CD14-positive monocyte (primary cell): ENCODE data around the gene NSMF. TPM values are rescaled to one million over a fixed set of nuclear protein-coding genes. Genes with fewer than 3 reads are reported as not detected.
A peak's percentile ranks its signal among the peaks of the same experiment; 100 is the strongest.
"Not testable (repeated sequence)": the region's sequence is repeated elsewhere in the genome, so short reads cannot be mapped to it uniquely, and the experiment has no call there.

Experiments
- DNase-seq, 3 donors: peaks; one replicate each; pipeline ENCODE4 v3.0.0-alpha.2; 2011 to 2022
- H2AFZ ChIP-seq: 2 replicates; pipeline ENCODE4 v1.6.0; 2012; ENCODE audit warnings: mild to moderate bottlenecking, low read depth, low read length, inconsistent platforms; ENCODE audit not compliant: insufficient read depth, poor library complexity, severe bottlenecking
- H3K27ac ChIP-seq, 2 donors: 1 replicate in 1 of 2; 2 replicates in 1 of 2; pipeline ENCODE4 v1.5.1; 2012 to 2013; ENCODE audit warnings: low read length in 2 of 2, control low read depth in 1 of 2, inconsistent platforms in 1 of 2, low read depth in 1 of 2, mild to moderate bottlenecking in 1 of 2
- H3K27me3 ChIP-seq, 2 donors: one replicate each; pipeline versions ENCODE4 v1.6.0 to v1.6.1; 2011 to 2013; ENCODE audit warnings: low read length in 2 of 2; ENCODE audit not compliant: control insufficient read depth in 2 of 2, insufficient read depth in 2 of 2
- H3K36me3 ChIP-seq, 2 donors: replicated peaks in 1 of 2; 1 replicate in 1 of 2; 2 replicates in 1 of 2; pipeline versions ENCODE4 v1.5.1 to v1.6.1; 2012 to 2013; ENCODE audit warnings: low read length in 2 of 2, control low read depth in 1 of 2, inconsistent platforms in 1 of 2, mild to moderate bottlenecking in 1 of 2; ENCODE audit not compliant: insufficient read depth in 2 of 2, control insufficient read depth in 1 of 2
- H3K4me1 ChIP-seq, 2 donors: 1 replicate in 1 of 2; 2 replicates in 1 of 2; pipeline versions ENCODE4 v1.5.1 to v1.6.1; 2012 to 2013; ENCODE audit warnings: low read length in 2 of 2, control low read depth in 1 of 2, inconsistent platforms in 1 of 2, mild to moderate bottlenecking in 1 of 2, moderate library complexity in 1 of 2; ENCODE audit not compliant: insufficient read depth in 2 of 2, control insufficient read depth in 1 of 2
- H3K4me2 ChIP-seq: replicated peaks from 2 replicates; pipeline ENCODE3; 2012; ENCODE audit warnings: low read length, moderate library complexity, mild to moderate bottlenecking; ENCODE audit not compliant: poor library complexity, severe bottlenecking; ENCODE audit errors: extremely low read depth
- H3K4me3 ChIP-seq, 3 experiments: fragments of 200-600 bp in 1 of 3; sonication (generic) in 1 of 3; replicated peaks in 1 of 3; 1 replicate in 2 of 3; 2 replicates in 1 of 3; pipeline ENCODE4 v1.5.1; 2011 to 2013; ENCODE audit warnings: low read length in 3 of 3, mild to moderate bottlenecking in 3 of 3, control low read depth in 2 of 3, low read depth in 2 of 3, inconsistent platforms in 1 of 3, moderate library complexity in 1 of 3
- H3K79me2 ChIP-seq: 2 replicates; pipeline ENCODE4 v1.6.0; 2012; ENCODE audit warnings: mild to moderate bottlenecking, control low read depth, inconsistent platforms, low read length, moderate library complexity; ENCODE audit not compliant: insufficient read depth
- H3K9ac ChIP-seq: 2 replicates; pipeline ENCODE4 v1.6.0; 2017; ENCODE audit warnings: low read length, mild to moderate bottlenecking; ENCODE audit not compliant: insufficient read depth, poor library complexity, severe bottlenecking
- H3K9me3 ChIP-seq, 2 donors: replicated peaks in 1 of 2; 1 replicate in 1 of 2; 2 replicates in 1 of 2; pipeline versions ENCODE4 v1.5.1 to v1.6.1; 2012 to 2013; ENCODE audit warnings: low read length in 2 of 2, control low read depth in 1 of 2; ENCODE audit not compliant: control insufficient read depth in 1 of 2, insufficient read depth in 1 of 2
- H4K20me1 ChIP-seq: 2 replicates; pipeline ENCODE4 v1.6.0; 2012; ENCODE audit warnings: mild to moderate bottlenecking, low read length, control low read depth, moderate library complexity; ENCODE audit not compliant: insufficient read depth
- H3K27ac Mint-ChIP-seq, 7 donors: one replicate each; pipeline ENCODE4 v1.8.0; 2020; ENCODE audit warnings: mild to moderate bottlenecking in 7 of 7, mixed read lengths in 7 of 7, moderate library complexity in 6 of 7, inconsistent platforms in 2 of 7
- H3K27me3 Mint-ChIP-seq, 3 donors: one replicate each; pipeline ENCODE4 v1.8.0; 2021 to 2022; ENCODE audit warnings: low read depth in 3 of 3, mild to moderate bottlenecking in 3 of 3, mixed read lengths in 3 of 3, moderate library complexity in 3 of 3, inconsistent platforms in 1 of 3
- H3K36me3 Mint-ChIP-seq, 2 donors: one replicate each; pipeline ENCODE4 v1.8.0; 2020; ENCODE audit warnings: mixed read lengths in 2 of 2, inconsistent platforms in 1 of 2, mild to moderate bottlenecking in 1 of 2
- H3K4me1 Mint-ChIP-seq: one replicate; pipeline ENCODE4 v1.8.0; 2020; ENCODE audit warnings: mild to moderate bottlenecking, mixed read lengths
- H3K4me3 Mint-ChIP-seq, 2 donors: one replicate each; pipeline ENCODE4 v1.8.0; 2020; ENCODE audit warnings: mild to moderate bottlenecking in 2 of 2, mixed read lengths in 2 of 2, moderate library complexity in 1 of 2
- H3K9me3 Mint-ChIP-seq, 7 donors: one replicate each; pipeline ENCODE4 v1.8.0; 2020 to 2022; ENCODE audit warnings: mixed read lengths in 7 of 7, mild to moderate bottlenecking in 6 of 7, moderate library complexity in 6 of 7, inconsistent platforms in 2 of 7
- WGBS: methylation state at CpG from one replicate; pipeline ENCODE4 v1.1.5; 2013; ENCODE audit warnings: missing lambda C conversion rate; ENCODE audit not compliant: insufficient coverage; 5-methylcytosine and 5-hydroxymethylcytosine counted together
- intact Hi-C, 2 donors: fragments of 100-400 bp; cut with micrococcal nuclease; formaldehyde crosslinking; loops; one replicate each; pipeline versions ENCODE4 v1.15.0 to v1.15.1; 2023
- polyA plus RNA-seq, 3 donors: library from polyadenylated mRNA; depleted of rRNA in 1 of 3; unstranded in 2 of 3; stranded (reverse) in 1 of 3; fragments of 300-500 nt in 2 of 3; fragments of >200 nt in 1 of 3; fragmentation: Illumina TruSeq in 2 of 3; gene quantifications; 1 replicate in 2 of 3; 2 replicates in 1 of 3; pipeline ENCODE4 v1.2.3, GENCODE V29; 2012 to 2021

NSMF gene
- polyA plus RNA-seq, 3 donors: 4.6 to 68.4 (median 5.3) TPM

GRCh38 chr9:137451264-137452005 lies 7.7 kb downstream of the NSMF start:
- H3K4me3 Mint-ChIP-seq, H2AFZ ChIP-seq, H3K9me3 ChIP-seq, H4K20me1 ChIP-seq, H3K9me3 Mint-ChIP-seq, H3K79me2 ChIP-seq, intact Hi-C loops, H3K27me3 ChIP-seq, H3K27me3 Mint-ChIP-seq, DNase-seq, H3K9ac ChIP-seq: not testable (repeated sequence)
- peak overlapping the region in 1 of 3 experiments; percentile 17 for H3K4me3 ChIP-seq
- H3K36me3 ChIP-seq: peaks cover 13 to 16% of the 10 kb centered on the region in 2 donors
- peak overlapping the region in 6 of 7 donors; percentile 56 to 86 (median 72) for H3K27ac Mint-ChIP-seq
- H3K27ac ChIP-seq: peak overlapping the region; percentile 37 to 53
- 6% methylated on average over 13 of the region's 31 CpGs for WGBS
- peaks cover 12 to 23% of the 10 kb centered on the region in 2 donors for H3K36me3 Mint-ChIP-seq
- H3K4me2 ChIP-seq: peak overlapping the region; percentile 84
- peaks cover 63 to 80% of the 10 kb centered on the region in 2 donors for H3K4me1 ChIP-seq
- peaks cover 38% of the 10 kb centered on the region for H3K4me1 Mint-ChIP-seq

GRCh38 chr9:137450539-137451222 lies 8.5 kb downstream of the NSMF start:
- H3K27ac ChIP-seq: peak overlapping the region; percentile 14 to 26

More at GRCh38 chr9:137450539-137451222, 8.5 kb downstream of the NSMF start:
- peak; percentile 45 to 72 (median 71) for DNase-seq
- H4K20me1 ChIP-seq, H3K4me3 ChIP-seq, H3K9me3 Mint-ChIP-seq, H3K4me3 Mint-ChIP-seq, intact Hi-C loops, H3K4me2 ChIP-seq, H3K27me3 ChIP-seq, H3K9ac ChIP-seq, H3K9me3 ChIP-seq, H2AFZ ChIP-seq, H3K27me3 Mint-ChIP-seq, H3K79me2 ChIP-seq: not testable (repeated sequence)
- peaks cover 71 to 88% of the 10 kb centered on the region in 2 donors for H3K4me1 ChIP-seq
- WGBS: 20% methylated on average over 10 of the region's 24 CpGs
- peak overlapping the region in 5 of 7 donors; percentile 68 to 86 (median 80) for H3K27ac Mint-ChIP-seq
- peaks cover 11 to 12% of the 10 kb centered on the region in 2 donors for H3K36me3 ChIP-seq
- H3K36me3 Mint-ChIP-seq: peaks cover 8 to 17% of the 10 kb centered on the region in 2 donors
- peaks cover 46% of the 10 kb centered on the region for H3K4me1 Mint-ChIP-seq
